TTC549 (cell line): ENCODE measurements around the gene TMC6.
"Not testable (repeated sequence)": the region's sequence is repeated elsewhere in the genome, so short reads cannot be mapped to it uniquely, and the experiment has no call there.

Source experiments
- FAIRE-seq: peaks from 2 replicates; lab custom pipeline; 2012; peaks lifted over from hg19 to GRCh38; lab: Jason Lieb, UNC

TMC6 gene

DNA sequence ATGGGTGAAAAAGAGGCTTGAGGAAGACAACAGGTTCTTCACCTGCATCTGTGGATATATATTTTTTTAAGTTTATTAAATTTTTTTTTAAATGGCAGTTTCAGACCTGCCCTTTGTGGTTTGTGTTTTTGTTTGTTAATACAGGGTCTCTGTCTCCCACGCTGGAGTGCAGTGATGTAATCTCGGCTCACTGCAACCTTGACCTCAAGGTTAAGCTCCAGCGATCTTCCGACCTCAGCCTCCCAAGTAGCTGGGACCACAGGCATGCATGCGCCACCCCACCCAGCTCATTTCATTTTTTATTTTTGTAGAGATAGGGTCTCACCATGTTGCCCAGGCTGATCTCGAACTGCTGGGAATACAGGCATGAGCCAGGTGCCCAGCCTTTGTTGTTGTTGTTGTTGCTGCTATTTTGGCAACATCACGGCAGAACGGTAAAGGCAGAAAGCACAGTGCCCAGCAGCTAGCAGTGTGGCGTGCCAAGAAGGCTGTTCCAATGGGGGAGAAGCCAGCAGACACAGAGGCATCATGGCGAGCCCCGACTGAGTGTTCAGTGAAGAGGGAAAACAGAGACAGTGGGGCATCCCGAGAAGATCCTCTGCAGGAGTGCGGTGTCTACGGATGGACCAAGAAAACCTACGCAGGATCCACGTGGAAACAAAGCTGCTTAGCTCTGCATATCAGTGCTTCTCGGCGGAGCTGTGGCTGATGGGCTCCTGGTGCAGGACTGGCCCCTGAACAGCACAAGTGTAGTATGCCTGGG, 19.6 kb downstream of the TMC6 start:
- no peak for FAIRE-seq

GRCh38 chr17:78107976-78108725, 20.4 kb downstream of the TMC6 start:
- no peak for FAIRE-seq

DNA sequence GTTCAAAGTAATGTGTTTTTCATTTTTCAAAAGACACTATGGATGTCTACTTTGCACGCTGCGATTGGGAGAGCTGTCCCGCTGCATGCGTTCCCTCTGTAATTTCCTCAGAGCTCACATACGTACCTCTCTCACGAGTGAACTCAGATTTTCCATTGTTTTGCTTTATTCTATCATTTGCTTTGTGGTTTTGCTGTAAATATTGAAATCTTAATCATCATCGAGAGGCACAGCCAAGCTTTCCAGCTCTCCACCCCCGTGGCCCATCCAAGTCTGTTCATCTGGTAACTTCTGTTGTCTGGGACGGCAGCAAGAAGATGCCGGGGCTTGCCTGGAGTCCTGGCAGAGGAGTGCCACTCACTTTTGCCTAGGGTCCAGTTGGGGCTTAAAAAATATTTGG, 21.1 kb downstream of the TMC6 start:
- no peak for FAIRE-seq

DNA sequence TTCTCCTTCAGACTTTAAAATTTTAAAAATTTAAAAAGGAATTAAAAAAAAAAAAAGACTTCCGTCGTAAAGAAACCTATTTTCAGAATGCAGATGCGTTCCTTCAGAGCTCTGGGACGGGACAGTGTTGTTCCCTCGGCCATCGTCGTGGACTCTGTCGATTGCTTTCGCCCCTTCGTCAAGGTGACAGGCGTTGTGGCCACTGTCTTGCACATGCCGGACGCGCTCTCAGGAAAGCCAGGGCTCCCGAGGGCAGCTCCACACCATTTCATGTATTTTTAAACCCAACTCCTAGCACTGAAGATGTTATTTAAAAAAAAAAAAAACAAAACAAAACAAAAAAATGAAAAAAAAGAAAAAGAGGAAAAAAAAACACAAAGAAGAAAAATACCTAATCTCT, 22.3 kb downstream of the TMC6 start:
- FAIRE-seq = no peak

- no peak for FAIRE-seq
Measured at GRCh38 chr17:78105551-78105950, 23.0 kb downstream of the TMC6 start.

DNA sequence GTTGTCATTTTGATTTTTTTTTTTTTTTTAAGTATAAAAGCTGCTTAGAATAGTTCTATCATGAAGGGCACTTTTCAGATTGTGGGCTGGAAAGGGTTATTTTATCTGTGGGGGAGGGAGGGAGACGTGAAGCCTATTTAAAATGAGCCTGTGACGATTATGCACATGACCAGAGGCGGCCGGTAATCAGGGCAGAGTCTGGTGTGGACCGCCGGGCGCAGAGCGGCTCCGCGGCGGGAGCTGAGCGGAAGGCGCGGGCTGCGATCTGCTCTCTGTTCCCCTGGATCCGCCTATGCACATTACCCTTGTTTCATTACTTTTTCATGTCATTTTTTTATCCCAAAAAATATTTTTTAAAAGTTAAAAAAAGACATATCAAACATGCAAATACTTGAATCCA, 23.5 kb downstream of the TMC6 start:
- FAIRE-seq = no peak

- no peak for FAIRE-seq
Measured at GRCh38 chr17:78104540-78104941, 24.0 kb downstream of the TMC6 start.

- no peak for FAIRE-seq
Measured at GRCh38 chr17:78103311-78103710, 25.2 kb downstream of the TMC6 start.

- no peak for FAIRE-seq
Measured at GRCh38 chr17:78101542-78101941, 27.0 kb downstream of the TMC6 start.

- no peak for FAIRE-seq
Measured at GRCh38 chr17:78101112-78101511, 27.4 kb downstream of the TMC6 start.

DNA sequence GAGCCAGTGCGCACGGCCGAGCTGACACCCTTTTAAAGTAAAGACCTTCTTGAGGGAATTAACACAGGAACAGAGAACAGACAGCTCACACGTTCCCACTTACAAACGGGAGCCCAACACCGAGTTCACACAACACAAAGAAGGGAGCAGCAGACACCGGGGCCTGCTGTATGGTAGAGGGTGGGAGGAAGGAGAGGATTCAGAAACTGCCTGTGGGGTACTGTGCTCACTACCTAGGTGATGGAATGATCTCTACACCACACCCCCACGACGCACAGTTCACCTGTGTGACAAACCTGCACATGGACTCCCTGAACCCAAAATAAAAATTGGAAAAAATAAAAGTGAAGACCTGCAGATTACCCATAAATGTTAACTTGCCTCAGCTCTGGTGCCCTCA, 32.5 kb downstream of the TMC6 start:
- FAIRE-seq = no peak

GRCh38 chr17:78095035-78095434, 33.5 kb downstream of the TMC6 start:
- no peak for FAIRE-seq

DNA sequence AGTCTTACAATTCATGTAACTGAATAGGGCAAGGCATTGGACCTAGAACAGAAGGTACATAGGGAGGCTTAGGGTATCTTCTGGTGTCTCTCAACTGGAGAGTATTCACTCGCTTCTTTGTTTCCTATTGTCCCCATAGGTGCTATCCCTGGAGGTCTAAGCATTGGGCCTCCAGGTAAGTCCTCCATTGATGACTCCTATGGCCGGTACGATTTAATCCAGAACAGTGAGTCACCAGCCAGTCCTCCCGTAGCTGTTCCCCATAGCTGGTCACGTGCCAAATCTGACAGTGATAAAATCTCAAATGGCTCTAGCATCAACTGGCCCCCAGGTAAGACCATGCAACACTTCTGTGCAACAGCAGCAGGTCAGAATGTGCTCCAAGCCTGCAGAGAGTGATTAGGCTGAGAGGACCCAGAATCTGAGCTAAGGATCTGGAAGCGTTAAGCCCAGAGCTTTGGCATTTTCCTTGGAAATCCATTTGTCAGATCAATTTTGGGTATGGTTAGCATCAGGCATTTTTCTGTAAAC, 35.7 kb downstream of the TMC6 start:
- FAIRE-seq = no peak

GRCh38 chr17:78089576-78090281, 38.8 kb downstream of the TMC6 start:
- FAIRE-seq = no peak

DNA sequence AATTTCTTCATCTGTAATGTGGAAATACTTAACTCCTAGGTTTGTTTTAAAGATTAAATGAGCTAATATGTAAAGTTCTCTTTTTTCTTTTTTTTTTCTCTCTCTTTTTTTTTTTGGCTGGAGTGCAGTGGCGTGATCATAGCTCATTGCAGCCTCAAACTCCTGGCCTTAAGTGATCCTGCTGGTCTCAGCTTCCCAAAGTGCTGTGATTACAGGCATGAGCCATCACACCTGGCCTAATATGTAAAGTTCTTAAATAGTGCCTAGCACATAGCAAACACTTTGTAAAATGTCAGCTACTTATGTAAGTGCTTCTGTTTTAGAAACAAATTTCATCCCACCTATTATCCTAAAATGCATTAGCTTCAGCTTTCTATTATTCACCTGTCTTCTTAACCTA, 40.0 kb downstream of the TMC6 start:
- no peak for FAIRE-seq

- FAIRE-seq = no peak
Measured at GRCh38 chr17:78086740-78087139, 41.8 kb downstream of the TMC6 start.

GRCh38 chr17:78082988-78083387, 45.6 kb downstream of the TMC6 start:
- FAIRE-seq = no peak

- FAIRE-seq = not testable (repeated sequence)
Measured at GRCh38 chr17:78082355-78082872, 46.1 kb downstream of the TMC6 start.

DNA sequence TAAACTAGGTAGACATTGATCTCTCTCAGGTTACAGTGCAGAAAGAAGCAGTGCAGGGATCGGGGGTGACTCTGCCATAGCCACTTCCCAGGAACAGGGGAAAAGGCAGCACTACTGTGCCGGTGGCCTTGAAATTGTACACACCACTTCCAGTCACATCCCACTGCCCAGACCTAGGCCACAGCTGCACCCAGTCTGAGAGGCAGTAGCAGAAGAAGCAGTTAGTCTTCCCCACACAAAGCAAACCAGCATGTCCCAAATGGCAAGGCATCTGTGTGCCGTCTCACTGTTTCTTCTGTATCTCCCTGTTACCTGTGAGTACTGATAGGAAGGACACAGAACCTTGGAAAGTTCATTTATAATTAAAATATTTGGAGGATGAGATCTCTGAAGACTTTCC, 47.0 kb downstream of the TMC6 start:
- FAIRE-seq = no peak

GRCh38 chr17:78079253-78079652, 49.3 kb downstream of the TMC6 start:
- no peak for FAIRE-seq

DNA sequence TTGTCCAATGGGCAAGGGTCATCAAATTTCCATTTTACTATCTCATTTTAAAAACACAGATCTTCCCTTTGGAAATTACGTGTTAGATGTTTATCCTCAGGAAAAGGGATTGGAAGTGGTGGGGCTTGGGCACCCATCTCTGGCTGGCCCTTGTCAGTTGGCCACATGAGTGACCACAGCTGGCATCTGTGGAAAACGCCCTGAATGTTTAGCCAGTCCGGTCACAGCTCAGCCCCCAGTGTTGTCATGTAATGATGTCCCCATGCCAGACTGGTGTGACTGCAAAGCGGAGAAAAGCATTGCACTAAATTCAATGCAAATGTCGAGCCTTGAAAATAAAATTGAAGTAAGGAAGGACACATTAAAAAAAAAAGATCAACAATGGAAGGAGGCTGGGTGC, 53.0 kb downstream of the TMC6 start:
- FAIRE-seq = no peak

DNA sequence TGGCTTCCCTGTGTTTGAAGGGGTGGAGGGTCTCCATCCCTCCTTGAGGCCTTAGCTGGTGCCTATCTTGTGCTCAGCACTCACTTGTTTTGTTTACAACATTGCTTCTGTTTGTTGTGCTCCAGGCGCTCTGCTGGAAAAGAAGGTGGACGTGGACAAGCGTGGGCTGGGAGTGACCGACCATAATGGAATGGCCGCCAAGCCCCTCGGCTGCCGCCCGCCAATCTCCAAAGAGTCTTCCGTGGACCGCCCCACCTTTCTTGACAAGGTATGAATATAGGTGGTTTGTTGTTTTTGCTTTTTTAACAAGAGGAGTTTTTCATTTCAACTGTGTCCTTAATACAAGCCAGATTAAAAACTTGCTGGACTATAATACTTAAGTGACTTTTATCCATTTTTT, 53.5 kb downstream of the TMC6 start:
- FAIRE-seq = no peak

- no peak for FAIRE-seq
Measured at GRCh38 chr17:78072961-78073360, 55.6 kb downstream of the TMC6 start.
